GM12878 (cell line): ENCODE data around the gene TMED7.
A peak's percentile ranks its signal among the peaks of the same experiment; 100 is the strongest.

Experiments
- PAX5 ChIP-seq: IDR thresholded peaks from 2 replicates; pipeline ENCODE4 v1.6.1; 2011; ENCODE audit warnings: low read depth, low read length, borderline replicate concordance
- RCOR1 ChIP-seq: conservative IDR thresholded peaks from 2 replicates; pipeline ENCODE4 v1.6.1; 2012; ENCODE audit warnings: low read depth, low read length, improper control_type of control experiment
- TF ChIP-seq, protein P1 (sequence below), 3 experiments: IDR thresholded peaks in 2 of 3; conservative IDR thresholded peaks in 1 of 3; 2 replicates each; pipeline ENCODE4 v1.5.1; 2011; ENCODE audit warnings: low read depth in 3 of 3, low read length in 3 of 3, mild to moderate bottlenecking in 3 of 3, control low read depth in 2 of 3, moderate library complexity in 2 of 3, inconsistent platforms in 1 of 3, mixed read lengths in 1 of 3; ENCODE audit not compliant: control insufficient read depth in 2 of 3, insufficient read depth in 1 of 3; ENCODE audit errors: extremely low read depth in 1 of 3

DNA sequence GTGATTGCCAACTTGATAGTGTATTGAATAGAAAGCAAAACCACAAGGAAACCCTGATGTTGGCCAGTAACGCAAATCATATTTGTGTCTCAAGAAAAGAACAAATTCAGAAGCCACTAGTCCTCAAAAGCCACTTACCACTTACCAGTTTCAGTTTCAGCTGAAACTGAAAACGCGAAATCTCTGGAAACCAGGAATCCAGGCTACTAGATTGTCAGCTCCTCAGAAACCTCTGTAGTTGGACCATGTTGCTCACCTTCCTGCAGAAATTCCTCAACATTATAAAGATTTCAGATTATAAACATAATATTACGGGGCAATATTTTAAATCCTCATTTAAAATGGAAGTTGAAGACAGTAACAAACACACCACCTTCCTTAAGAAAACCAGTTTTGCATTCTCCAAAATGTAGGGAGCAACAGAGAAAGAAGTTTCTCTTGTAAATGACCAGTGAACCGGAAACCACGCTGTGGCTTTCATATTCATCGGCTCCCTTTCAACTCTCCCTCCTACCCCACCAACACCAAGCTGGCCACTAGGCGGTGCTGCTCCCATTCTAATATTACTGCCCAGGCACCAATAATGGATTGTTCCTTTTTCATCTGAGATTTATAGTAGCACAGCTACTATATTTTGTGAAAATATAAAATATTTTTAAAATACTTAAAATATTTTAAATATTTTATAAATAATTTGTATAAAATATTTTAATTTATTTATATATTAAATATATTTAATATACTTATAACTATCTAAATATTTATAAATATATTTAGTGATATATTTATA lies 8.7 kb upstream of the TMED7 start:
- TF ChIP-seq, protein P1, sequence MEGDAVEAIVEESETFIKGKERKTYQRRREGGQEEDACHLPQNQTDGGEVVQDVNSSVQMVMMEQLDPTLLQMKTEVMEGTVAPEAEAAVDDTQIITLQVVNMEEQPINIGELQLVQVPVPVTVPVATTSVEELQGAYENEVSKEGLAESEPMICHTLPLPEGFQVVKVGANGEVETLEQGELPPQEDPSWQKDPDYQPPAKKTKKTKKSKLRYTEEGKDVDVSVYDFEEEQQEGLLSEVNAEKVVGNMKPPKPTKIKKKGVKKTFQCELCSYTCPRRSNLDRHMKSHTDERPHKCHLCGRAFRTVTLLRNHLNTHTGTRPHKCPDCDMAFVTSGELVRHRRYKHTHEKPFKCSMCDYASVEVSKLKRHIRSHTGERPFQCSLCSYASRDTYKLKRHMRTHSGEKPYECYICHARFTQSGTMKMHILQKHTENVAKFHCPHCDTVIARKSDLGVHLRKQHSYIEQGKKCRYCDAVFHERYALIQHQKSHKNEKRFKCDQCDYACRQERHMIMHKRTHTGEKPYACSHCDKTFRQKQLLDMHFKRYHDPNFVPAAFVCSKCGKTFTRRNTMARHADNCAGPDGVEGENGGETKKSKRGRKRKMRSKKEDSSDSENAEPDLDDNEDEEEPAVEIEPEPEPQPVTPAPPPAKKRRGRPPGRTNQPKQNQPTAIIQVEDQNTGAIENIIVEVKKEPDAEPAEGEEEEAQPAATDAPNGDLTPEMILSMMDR (IDR thresholded peaks at IDR 0.05 in 2 of 3, conservative IDR thresholded peaks at IDR 0.05 in 1 of 3; ENCODE audit: control insufficient read depth in 2 of 3, extremely low read depth in 1 of 3, insufficient read depth in 1 of 3, low read depth in 3 of 3, low read length in 3 of 3), result peak; percentile 94 to 99 (median 96); a peak in 5 of 6 replicates
- TF ChIP-seq PAX5, result peak; percentile 81
- no peak for TF ChIP-seq RCOR1
